Fibroblast of skin of left quadriceps (primary cell): Measurements from ENCODE around the gene PDE1C.

Source experiments
- DNase-seq, 2 experiments: peaks; one replicate each; pipeline ENCODE4 v3.0.0-alpha.2; 2013; ENCODE audit warnings: low read depth in 2 of 2

Gene PDE1C

GRCh38 chr7:31776616-31777015, 293.6 kb downstream of the PDE1C start:
- peak; percentile 58 to 63 for DNase-seq

GRCh38 chr7:31775556-31775955, 294.7 kb downstream of the PDE1C start:
- no peak for DNase-seq

GRCh38 chr7:31772211-31772610, 298.0 kb downstream of the PDE1C start:
- DNase-seq, result no peak

- no peak for DNase-seq
Measured at GRCh38 chr7:31767686-31768358, 302.4 kb downstream of the PDE1C start.

GRCh38 chr7:31764462-31764861, 305.7 kb downstream of the PDE1C start:
- peak; percentile 13 to 15 for DNase-seq

GRCh38 chr7:31763548-31763947, 306.7 kb downstream of the PDE1C start:
- no peak for DNase-seq

GRCh38 chr7:31761646-31762045, 308.6 kb downstream of the PDE1C start:
- no peak for DNase-seq

GRCh38 chr7:31758755-31759154, 311.5 kb downstream of the PDE1C start:
- DNase-seq, result no peak

- no peak for DNase-seq
Measured at GRCh38 chr7:31751726-31752125, 318.5 kb downstream of the PDE1C start.

GRCh38 chr7:31748084-31748483, 322.1 kb downstream of the PDE1C start:
- no peak for DNase-seq

- no peak for DNase-seq
Measured at GRCh38 chr7:31747553-31747952, 322.7 kb downstream of the PDE1C start.

GRCh38 chr7:31744294-31744874, 325.8 kb downstream of the PDE1C start:
- peak; percentile 40 for DNase-seq

- no peak for DNase-seq
Measured at GRCh38 chr7:31741852-31742251, 328.4 kb downstream of the PDE1C start.

- peak; percentile 31 to 34 for DNase-seq
Measured at GRCh38 chr7:31735991-31736982, 333.9 kb downstream of the PDE1C start.

GRCh38 chr7:31734456-31734855, 335.8 kb downstream of the PDE1C start:
- peak in 1 of 2 experiments; percentile 7 for DNase-seq

GRCh38 chr7:31729195-31729804, 340.9 kb downstream of the PDE1C start:
- no peak for DNase-seq

- DNase-seq, result no peak
Measured at GRCh38 chr7:31724696-31725095, 345.5 kb downstream of the PDE1C start.

GRCh38 chr7:31720366-31720765, 349.8 kb downstream of the PDE1C start:
- DNase-seq, result no peak

- no peak for DNase-seq
Measured at GRCh38 chr7:31716355-31716754, 353.9 kb downstream of the PDE1C start.

- DNase-seq, result no peak
Measured at GRCh38 chr7:31710171-31710570, 360.0 kb downstream of the PDE1C start.

- DNase-seq, result no peak
Measured at GRCh38 chr7:31707089-31707488, 363.1 kb downstream of the PDE1C start.

- DNase-seq, result no peak
Measured at GRCh38 chr7:31705377-31705776, 364.8 kb downstream of the PDE1C start.
